ENCODE results near the gene TBC1D23.

TBC1D23 gene

DNA sequence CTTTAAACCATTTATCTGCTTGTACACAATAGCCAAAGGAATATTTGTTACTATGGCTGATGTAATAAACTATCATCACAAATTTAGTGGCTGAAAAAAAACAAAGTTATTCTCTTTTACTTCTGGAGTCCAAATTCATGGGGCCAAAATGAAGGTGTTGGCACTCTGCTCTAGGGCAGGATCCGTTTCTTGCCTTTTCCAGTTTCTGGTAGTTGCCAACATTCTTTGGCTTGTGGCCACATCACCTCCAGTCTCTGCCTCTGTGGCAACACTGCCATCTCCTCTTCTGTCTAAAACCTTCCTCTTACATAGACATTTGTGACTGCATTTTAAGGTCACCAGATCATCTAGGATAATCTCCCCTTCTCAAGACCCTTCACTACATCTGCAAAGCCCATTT, 101.1 kb downstream of the TBC1D23 start:
- DNase-seq (ENCODE audit: low spot score): no peak
- in situ Hi-C loops (cut with MboI; ENCODE audit: low pct_unique_long_range_greater_than_20kb, low sequenced_read_pairs, unreplicated experiment): no loop called here
- TF ChIP-seq CTCF (IDR thresholded peaks at IDR 0.05; ENCODE audit: extremely low read depth, insufficient read depth, missing control alignments): no peak

DNA sequence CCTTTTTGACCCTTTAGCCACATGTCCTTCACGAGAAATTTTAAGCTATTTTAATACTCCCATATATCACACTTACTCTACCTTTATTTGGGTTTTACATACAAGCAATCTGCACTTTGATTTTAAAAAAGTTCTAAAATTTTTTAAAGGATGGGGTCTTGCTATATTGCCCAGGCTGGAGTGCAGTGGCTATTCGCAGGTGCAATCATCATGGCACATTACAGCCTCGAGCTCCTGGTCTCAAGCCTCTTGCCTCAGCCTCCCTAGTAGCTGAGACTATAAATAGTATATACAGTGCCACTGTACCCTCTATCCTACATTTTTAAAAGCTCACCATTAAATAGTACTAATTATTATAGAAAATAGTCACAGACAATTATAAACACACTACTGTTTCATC, 103.6 kb downstream of the TBC1D23 start:
- in situ Hi-C loops (cut with MboI; ENCODE audit: low pct_unique_long_range_greater_than_20kb, low sequenced_read_pairs, unreplicated experiment): no loop called here
- TF ChIP-seq CTCF (IDR thresholded peaks at IDR 0.05; ENCODE audit: extremely low read depth, insufficient read depth, missing control alignments): no peak
- DNase-seq (ENCODE audit: low spot score): no peak

GRCh38 chr3:100366424-100366823, 105.6 kb downstream of the TBC1D23 start:
- in situ Hi-C loops (cut with MboI; ENCODE audit: low pct_unique_long_range_greater_than_20kb, low sequenced_read_pairs, unreplicated experiment): no loop called here
- no peak for DNase-seq (ENCODE audit: low spot score)
- TF ChIP-seq CTCF (IDR thresholded peaks at IDR 0.05; ENCODE audit: extremely low read depth, insufficient read depth, missing control alignments): no peak

GRCh38 chr3:100368441-100368840, 107.6 kb downstream of the TBC1D23 start:
- DNase-seq (ENCODE audit: low spot score): no peak
- in situ Hi-C loops (cut with MboI; ENCODE audit: low pct_unique_long_range_greater_than_20kb, low sequenced_read_pairs, unreplicated experiment): no loop called here
- no peak for TF ChIP-seq CTCF (IDR thresholded peaks at IDR 0.05; ENCODE audit: extremely low read depth, insufficient read depth, missing control alignments)

- DNase-seq (ENCODE audit: low spot score): no peak
- TF ChIP-seq CTCF (IDR thresholded peaks at IDR 0.05; ENCODE audit: extremely low read depth, insufficient read depth, missing control alignments): no peak
- in situ Hi-C loops (cut with MboI; ENCODE audit: low pct_unique_long_range_greater_than_20kb, low sequenced_read_pairs, unreplicated experiment): no loop called here
Observed at GRCh38 chr3:100370756-100371155, 110.0 kb downstream of the TBC1D23 start.

GRCh38 chr3:100374521-100374920, 113.7 kb downstream of the TBC1D23 start:
- in situ Hi-C loops (cut with MboI; ENCODE audit: low pct_unique_long_range_greater_than_20kb, low sequenced_read_pairs, unreplicated experiment): no loop called here
- TF ChIP-seq CTCF (IDR thresholded peaks at IDR 0.05; ENCODE audit: extremely low read depth, insufficient read depth, missing control alignments): no peak
- no peak for DNase-seq (ENCODE audit: low spot score)
